WTC11 (cell line): ENCODE data around the gene MARK3. TPM values are rescaled to one million over a fixed set of nuclear protein-coding genes. Genes with fewer than 3 reads are reported as not detected.

Source experiments
- ATAC-seq: fragments of 200-7000 bp; cut with Tn5 transposase; 2 replicates; pipeline ENCODE4 v1.10.0; 2021; ENCODE audit warnings: mild to moderate bottlenecking, moderate library complexity
- CTCF ChIA-PET: fragments of 300-600 bp; sonication (Branson Sonifier 250); formaldehyde crosslinking; loops from one replicate; lab custom pipeline; 2021; ENCODE audit warnings: antibody characterized with exemption; lab: Charles Lee
- POLR2A ChIA-PET: fragments of 350-600 bp; sonication (Branson Sonifier 250); formaldehyde crosslinking; loops from one replicate; lab custom pipeline; 2021; ENCODE audit warnings: antibody characterized with exemption; lab: Charles Lee
- DNase-seq: peaks from one replicate; pipeline ENCODE4 v3.0.0; 2021; ENCODE audit warnings: low spot score
- H3K27ac Mint-ChIP-seq: 2 replicates; pipeline ENCODE4 v1.8.0; 2021; ENCODE audit warnings: mixed read lengths
- H3K27me3 Mint-ChIP-seq: 2 replicates; pipeline ENCODE4 v1.8.0; 2021; ENCODE audit warnings: low read depth, mild to moderate bottlenecking, moderate library complexity, mixed read lengths
- H3K36me3 Mint-ChIP-seq: 2 replicates; pipeline ENCODE4 v1.8.0; 2021; ENCODE audit warnings: mixed read lengths
- H3K4me1 Mint-ChIP-seq: 2 replicates; pipeline ENCODE4 v1.8.0; 2022; ENCODE audit warnings: mixed read lengths
- H3K4me3 Mint-ChIP-seq: 2 replicates; pipeline ENCODE4 v1.8.0; 2021; ENCODE audit warnings: mild to moderate bottlenecking, moderate library complexity, mixed read lengths
- H3K9me3 Mint-ChIP-seq: 2 replicates; pipeline ENCODE4 v1.8.0; 2021; ENCODE audit warnings: mixed read lengths
- ETV6 ChIP-seq: sonication (generic); formaldehyde crosslinking; IDR thresholded peaks from 2 replicates; pipeline ENCODE4 v1.8.1; 2022; ENCODE audit warnings: mild to moderate bottlenecking, missing genetic modification reagents
- GRHL2 ChIP-seq: fragments of 250-450 bp; sonication (Bioruptor Pico); IDR thresholded peaks from 2 replicates; pipeline ENCODE4 v1.8.0; 2022; ENCODE audit warnings: mild to moderate bottlenecking, moderate library complexity; ENCODE audit not compliant: insufficient replicate concordance, severe bottlenecking
- HMGXB4 ChIP-seq: sonication (generic); formaldehyde crosslinking; IDR thresholded peaks from 2 replicates; pipeline ENCODE4 v1.8.1; 2023; ENCODE audit warnings: mild to moderate bottlenecking, moderate library complexity, missing genetic modification reagents
- IRF2 ChIP-seq: sonication (generic); formaldehyde crosslinking; IDR thresholded peaks from 2 replicates; pipeline ENCODE4 v1.8.0; 2022; ENCODE audit warnings: low read depth, missing genetic modification reagents, borderline replicate concordance
- RELA ChIP-seq: sonication (generic); formaldehyde crosslinking; IDR thresholded peaks from 2 replicates; pipeline ENCODE4 v1.8.1; 2022; ENCODE audit warnings: missing genetic modification reagents, mild to moderate bottlenecking, borderline replicate concordance
- TCF7 ChIP-seq: sonication (generic); formaldehyde crosslinking; IDR thresholded peaks from 2 replicates; pipeline ENCODE4 v1.8.0; 2022; ENCODE audit warnings: mild to moderate bottlenecking, low read depth, missing genetic modification reagents, moderate library complexity
- TEAD4 ChIP-seq: sonication (generic); formaldehyde crosslinking; IDR thresholded peaks from 2 replicates; pipeline ENCODE4 v1.8.0; 2022; ENCODE audit warnings: mild to moderate bottlenecking, missing genetic modification reagents
- ZBTB21 ChIP-seq: sonication (generic); formaldehyde crosslinking; IDR thresholded peaks from 2 replicates; pipeline ENCODE4 v1.8.1; 2023; ENCODE audit warnings: mild to moderate bottlenecking, missing genetic modification reagents, borderline replicate concordance
- ZNF121 ChIP-seq: sonication (generic); formaldehyde crosslinking; IDR thresholded peaks from 2 replicates; pipeline ENCODE4 v1.8.0; 2023; ENCODE audit warnings: missing genetic modification reagents
- ZNF138 ChIP-seq: sonication (generic); formaldehyde crosslinking; conservative IDR thresholded peaks from 2 replicates; pipeline ENCODE4 v1.8.1; 2022; ENCODE audit warnings: mild to moderate bottlenecking, moderate library complexity, missing genetic modification reagents
- ZNF317 ChIP-seq: sonication (generic); formaldehyde crosslinking; IDR thresholded peaks from 2 replicates; pipeline ENCODE4 v1.8.1; 2023; ENCODE audit warnings: low read depth, mild to moderate bottlenecking, moderate library complexity, missing genetic modification reagents, borderline replicate concordance
- ZNF423 ChIP-seq: fragments of 250-450 bp; sonication (Bioruptor Pico); IDR thresholded peaks from 2 replicates; pipeline ENCODE4 v2.1.2; 2022; ENCODE audit warnings: mild to moderate bottlenecking, moderate library complexity
- total RNA-seq: library from RNA; stranded (reverse); gene quantifications from 3 replicates; pipeline ENCODE4 v1.2.3, GENCODE V29; 2021
- TF ChIP-seq, protein P1 (sequence below): sonication (generic); formaldehyde crosslinking; IDR thresholded peaks from 2 replicates; pipeline ENCODE4 v1.8.0; 2022; ENCODE audit warnings: mild to moderate bottlenecking, missing genetic modification reagents
- TF ChIP-seq, protein P2 (sequence below): fragments of 200-600 bp; IDR thresholded peaks from 2 replicates; pipeline ENCODE4 v1.8.0; 2022; ENCODE audit warnings: antibody characterized with exemption
- TF ChIP-seq, protein P3 (sequence below): sonication (generic); formaldehyde crosslinking; IDR thresholded peaks from 2 replicates; pipeline ENCODE4 v1.8.1; 2023; ENCODE audit warnings: mild to moderate bottlenecking, missing genetic modification reagents
- TF ChIP-seq, protein P4 (sequence below): sonication (generic); formaldehyde crosslinking; IDR thresholded peaks from 2 replicates; pipeline ENCODE4 v1.8.0; 2022; ENCODE audit warnings: mild to moderate bottlenecking, missing genetic modification reagents
- TF ChIP-seq, protein P5 (sequence below): sonication (generic); formaldehyde crosslinking; IDR thresholded peaks from 2 replicates; pipeline ENCODE4 v1.8.1; 2022; ENCODE audit warnings: low read depth, missing genetic modification reagents, borderline replicate concordance
- TF ChIP-seq, protein P6 (sequence below): sonication (generic); formaldehyde crosslinking; IDR thresholded peaks from 2 replicates; pipeline ENCODE4 v1.8.1; 2023; ENCODE audit warnings: mild to moderate bottlenecking, missing genetic modification reagents, moderate library complexity

Gene MARK3
- total RNA-seq, 1 experiment from 2014 or later, result 93.7 TPM

DNA sequence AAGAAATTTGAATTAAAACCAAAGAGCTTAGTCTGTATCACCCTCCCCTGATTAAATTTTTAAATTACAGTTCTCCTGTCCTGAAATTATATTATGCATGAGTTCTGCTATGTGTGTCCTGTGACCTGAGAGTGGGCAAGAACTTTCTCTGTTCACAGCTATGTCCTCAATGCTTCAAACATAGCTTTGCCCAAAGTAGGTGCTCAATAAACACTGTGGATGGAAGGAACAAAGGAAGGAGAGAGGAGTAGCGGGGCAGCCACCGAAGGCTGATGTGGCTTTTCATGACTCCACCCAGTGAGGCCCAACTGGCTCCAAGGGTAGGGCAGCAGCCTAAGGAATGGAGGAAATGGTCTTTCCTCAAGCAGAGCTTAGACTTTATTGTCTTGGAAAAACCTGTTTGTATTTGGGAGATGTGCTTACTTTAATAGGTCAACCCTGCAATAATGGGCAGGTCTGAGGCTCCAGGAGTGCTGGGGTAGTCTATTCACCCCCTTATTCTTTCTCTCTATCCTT, 7.6 kb upstream of the MARK3 start:
- no peak overlapping the region for H3K4me3 Mint-ChIP-seq
- TF ChIP-seq TCF7 (CRISPR knock-in tag) (no peak), ZBTB21 (no peak), TEAD4 (CRISPR knock-in tag) (no peak), RELA (no peak), HMGXB4 (CRISPR knock-in tag) (no peak), ZNF138 (CRISPR knock-in tag) (no peak), GRHL2 (CRISPR knock-in tag) (no peak), ZNF121 (CRISPR knock-in tag) (no peak), ZNF317 (CRISPR knock-in tag) (no peak), IRF2 (CRISPR knock-in tag) (no peak), ZNF423 (no peak), ETV6 (CRISPR knock-in tag) (no peak)
- TF ChIP-seq, protein P1, sequence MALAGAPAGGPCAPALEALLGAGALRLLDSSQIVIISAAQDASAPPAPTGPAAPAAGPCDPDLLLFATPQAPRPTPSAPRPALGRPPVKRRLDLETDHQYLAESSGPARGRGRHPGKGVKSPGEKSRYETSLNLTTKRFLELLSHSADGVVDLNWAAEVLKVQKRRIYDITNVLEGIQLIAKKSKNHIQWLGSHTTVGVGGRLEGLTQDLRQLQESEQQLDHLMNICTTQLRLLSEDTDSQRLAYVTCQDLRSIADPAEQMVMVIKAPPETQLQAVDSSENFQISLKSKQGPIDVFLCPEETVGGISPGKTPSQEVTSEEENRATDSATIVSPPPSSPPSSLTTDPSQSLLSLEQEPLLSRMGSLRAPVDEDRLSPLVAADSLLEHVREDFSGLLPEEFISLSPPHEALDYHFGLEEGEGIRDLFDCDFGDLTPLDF (CRISPR knock-in tag), result no peak
- TF ChIP-seq, protein P2, sequence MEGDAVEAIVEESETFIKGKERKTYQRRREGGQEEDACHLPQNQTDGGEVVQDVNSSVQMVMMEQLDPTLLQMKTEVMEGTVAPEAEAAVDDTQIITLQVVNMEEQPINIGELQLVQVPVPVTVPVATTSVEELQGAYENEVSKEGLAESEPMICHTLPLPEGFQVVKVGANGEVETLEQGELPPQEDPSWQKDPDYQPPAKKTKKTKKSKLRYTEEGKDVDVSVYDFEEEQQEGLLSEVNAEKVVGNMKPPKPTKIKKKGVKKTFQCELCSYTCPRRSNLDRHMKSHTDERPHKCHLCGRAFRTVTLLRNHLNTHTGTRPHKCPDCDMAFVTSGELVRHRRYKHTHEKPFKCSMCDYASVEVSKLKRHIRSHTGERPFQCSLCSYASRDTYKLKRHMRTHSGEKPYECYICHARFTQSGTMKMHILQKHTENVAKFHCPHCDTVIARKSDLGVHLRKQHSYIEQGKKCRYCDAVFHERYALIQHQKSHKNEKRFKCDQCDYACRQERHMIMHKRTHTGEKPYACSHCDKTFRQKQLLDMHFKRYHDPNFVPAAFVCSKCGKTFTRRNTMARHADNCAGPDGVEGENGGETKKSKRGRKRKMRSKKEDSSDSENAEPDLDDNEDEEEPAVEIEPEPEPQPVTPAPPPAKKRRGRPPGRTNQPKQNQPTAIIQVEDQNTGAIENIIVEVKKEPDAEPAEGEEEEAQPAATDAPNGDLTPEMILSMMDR, result no peak
- TF ChIP-seq, protein P3, sequence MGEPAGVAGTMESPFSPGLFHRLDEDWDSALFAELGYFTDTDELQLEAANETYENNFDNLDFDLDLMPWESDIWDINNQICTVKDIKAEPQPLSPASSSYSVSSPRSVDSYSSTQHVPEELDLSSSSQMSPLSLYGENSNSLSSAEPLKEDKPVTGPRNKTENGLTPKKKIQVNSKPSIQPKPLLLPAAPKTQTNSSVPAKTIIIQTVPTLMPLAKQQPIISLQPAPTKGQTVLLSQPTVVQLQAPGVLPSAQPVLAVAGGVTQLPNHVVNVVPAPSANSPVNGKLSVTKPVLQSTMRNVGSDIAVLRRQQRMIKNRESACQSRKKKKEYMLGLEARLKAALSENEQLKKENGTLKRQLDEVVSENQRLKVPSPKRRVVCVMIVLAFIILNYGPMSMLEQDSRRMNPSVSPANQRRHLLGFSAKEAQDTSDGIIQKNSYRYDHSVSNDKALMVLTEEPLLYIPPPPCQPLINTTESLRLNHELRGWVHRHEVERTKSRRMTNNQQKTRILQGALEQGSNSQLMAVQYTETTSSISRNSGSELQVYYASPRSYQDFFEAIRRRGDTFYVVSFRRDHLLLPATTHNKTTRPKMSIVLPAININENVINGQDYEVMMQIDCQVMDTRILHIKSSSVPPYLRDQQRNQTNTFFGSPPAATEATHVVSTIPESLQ, result no peak
- TF ChIP-seq, protein P4, sequence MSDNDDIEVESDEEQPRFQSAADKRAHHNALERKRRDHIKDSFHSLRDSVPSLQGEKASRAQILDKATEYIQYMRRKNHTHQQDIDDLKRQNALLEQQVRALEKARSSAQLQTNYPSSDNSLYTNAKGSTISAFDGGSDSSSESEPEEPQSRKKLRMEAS (CRISPR knock-in tag), result no peak
- TF ChIP-seq, protein P5, sequence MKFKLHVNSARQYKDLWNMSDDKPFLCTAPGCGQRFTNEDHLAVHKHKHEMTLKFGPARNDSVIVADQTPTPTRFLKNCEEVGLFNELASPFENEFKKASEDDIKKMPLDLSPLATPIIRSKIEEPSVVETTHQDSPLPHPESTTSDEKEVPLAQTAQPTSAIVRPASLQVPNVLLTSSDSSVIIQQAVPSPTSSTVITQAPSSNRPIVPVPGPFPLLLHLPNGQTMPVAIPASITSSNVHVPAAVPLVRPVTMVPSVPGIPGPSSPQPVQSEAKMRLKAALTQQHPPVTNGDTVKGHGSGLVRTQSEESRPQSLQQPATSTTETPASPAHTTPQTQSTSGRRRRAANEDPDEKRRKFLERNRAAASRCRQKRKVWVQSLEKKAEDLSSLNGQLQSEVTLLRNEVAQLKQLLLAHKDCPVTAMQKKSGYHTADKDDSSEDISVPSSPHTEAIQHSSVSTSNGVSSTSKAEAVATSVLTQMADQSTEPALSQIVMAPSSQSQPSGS (CRISPR knock-in tag), result no peak
- TF ChIP-seq, protein P6, sequence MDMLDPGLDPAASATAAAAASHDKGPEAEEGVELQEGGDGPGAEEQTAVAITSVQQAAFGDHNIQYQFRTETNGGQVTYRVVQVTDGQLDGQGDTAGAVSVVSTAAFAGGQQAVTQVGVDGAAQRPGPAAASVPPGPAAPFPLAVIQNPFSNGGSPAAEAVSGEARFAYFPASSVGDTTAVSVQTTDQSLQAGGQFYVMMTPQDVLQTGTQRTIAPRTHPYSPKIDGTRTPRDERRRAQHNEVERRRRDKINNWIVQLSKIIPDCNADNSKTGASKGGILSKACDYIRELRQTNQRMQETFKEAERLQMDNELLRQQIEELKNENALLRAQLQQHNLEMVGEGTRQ, result no peak
- H3K9me3 Mint-ChIP-seq, result peaks cover 5% of the 10 kb centered on the region
- peaks cover 11% of the 10 kb centered on the region for H3K4me1 Mint-ChIP-seq
- no peak overlapping the region for H3K27ac Mint-ChIP-seq
- peaks cover 7% of the 10 kb centered on the region for H3K27me3 Mint-ChIP-seq
- H3K36me3 Mint-ChIP-seq, result no peaks in the 10 kb centered on the region
- POLR2A ChIA-PET, result no interaction called here
- DNase-seq, result no peak
- CTCF ChIA-PET, result interaction anchor here (1.1 kb wide), 2 partner anchors 13 to 273 kb away, joined by 3 to 7 read pairs; no protein-coding TSS in a partner anchor
- no peak for ATAC-seq
